Activated CD4-positive, alpha-beta T cell treated with anti-CD3 and anti-CD28 coated beads, Interleukin-2, amount 10 ng/mL, durations not matched to agents 24 days and 14 days (primary cell): ENCODE data around the gene TBC1D4. TPM values are rescaled to one million over a fixed set of nuclear protein-coding genes. Genes with fewer than 3 reads are reported as not detected.
A peak's percentile ranks its signal among the peaks of the same experiment; 100 is the strongest.

ENCODE experiments used
- DNase-seq: peaks from one replicate; pipeline ENCODE4 v3.0.0; 2022
- H3K27ac Mint-ChIP-seq: one replicate; pipeline ENCODE4 v1.8.0; 2022; ENCODE audit warnings: mild to moderate bottlenecking, mixed read lengths
- H3K27me3 Mint-ChIP-seq: one replicate; pipeline ENCODE4 v1.8.0; 2022; ENCODE audit warnings: mixed read lengths
- H3K36me3 Mint-ChIP-seq: one replicate; pipeline ENCODE4 v1.8.0; 2022; ENCODE audit warnings: low read depth, mild to moderate bottlenecking, mixed read lengths
- H3K4me1 Mint-ChIP-seq: one replicate; pipeline ENCODE4 v1.8.0; 2021; ENCODE audit warnings: mixed read lengths
- H3K4me3 Mint-ChIP-seq: one replicate; pipeline ENCODE4 v1.8.0; 2022; ENCODE audit warnings: mild to moderate bottlenecking, moderate library complexity, mixed read lengths
- H3K9me3 Mint-ChIP-seq: one replicate; pipeline ENCODE4 v1.8.0; 2021; ENCODE audit warnings: mixed read lengths
- intact Hi-C: fragments of 100-400 bp; cut with micrococcal nuclease; formaldehyde crosslinking; loops from one replicate; pipeline ENCODE4 v1.15.1; 2023
- total RNA-seq: library from RNA; stranded (reverse); gene quantifications from 2 replicates; pipeline ENCODE4 v1.2.3, GENCODE V29; 2022

TBC1D4 gene
- total RNA-seq, 1 donor from 2014 or later, result 77.0 TPM

DNA sequence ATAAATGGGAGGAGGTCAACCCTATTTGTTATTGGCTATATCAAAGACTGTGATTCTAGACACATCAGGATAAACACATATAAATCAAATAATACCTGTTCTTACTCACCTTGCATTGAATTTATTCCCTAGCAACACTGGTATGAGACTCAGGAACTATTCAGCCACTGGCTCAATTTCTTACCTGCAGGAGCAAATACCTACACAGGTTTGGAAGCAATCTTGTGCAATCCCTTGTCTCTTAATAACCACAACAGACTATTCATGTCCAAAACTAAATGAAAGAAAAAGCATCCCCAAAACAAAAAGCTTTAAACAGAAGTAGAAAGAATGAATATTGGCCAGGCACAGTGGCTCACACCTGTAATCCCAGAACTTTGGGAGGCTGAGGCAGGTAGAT, 55.5 kb downstream of the TBC1D4 start:
- H3K4me1 Mint-ChIP-seq, result no peaks in the 10 kb centered on the region
- intact Hi-C loops, result no loop called here
- no peak for DNase-seq
- peaks cover 6% of the 10 kb centered on the region for H3K27me3 Mint-ChIP-seq
- no peaks in the 10 kb centered on the region for H3K36me3 Mint-ChIP-seq
- H3K9me3 Mint-ChIP-seq, result no peaks in the 10 kb centered on the region
- H3K27ac Mint-ChIP-seq, result no peak overlapping the region
- no peak overlapping the region for H3K4me3 Mint-ChIP-seq

DNA sequence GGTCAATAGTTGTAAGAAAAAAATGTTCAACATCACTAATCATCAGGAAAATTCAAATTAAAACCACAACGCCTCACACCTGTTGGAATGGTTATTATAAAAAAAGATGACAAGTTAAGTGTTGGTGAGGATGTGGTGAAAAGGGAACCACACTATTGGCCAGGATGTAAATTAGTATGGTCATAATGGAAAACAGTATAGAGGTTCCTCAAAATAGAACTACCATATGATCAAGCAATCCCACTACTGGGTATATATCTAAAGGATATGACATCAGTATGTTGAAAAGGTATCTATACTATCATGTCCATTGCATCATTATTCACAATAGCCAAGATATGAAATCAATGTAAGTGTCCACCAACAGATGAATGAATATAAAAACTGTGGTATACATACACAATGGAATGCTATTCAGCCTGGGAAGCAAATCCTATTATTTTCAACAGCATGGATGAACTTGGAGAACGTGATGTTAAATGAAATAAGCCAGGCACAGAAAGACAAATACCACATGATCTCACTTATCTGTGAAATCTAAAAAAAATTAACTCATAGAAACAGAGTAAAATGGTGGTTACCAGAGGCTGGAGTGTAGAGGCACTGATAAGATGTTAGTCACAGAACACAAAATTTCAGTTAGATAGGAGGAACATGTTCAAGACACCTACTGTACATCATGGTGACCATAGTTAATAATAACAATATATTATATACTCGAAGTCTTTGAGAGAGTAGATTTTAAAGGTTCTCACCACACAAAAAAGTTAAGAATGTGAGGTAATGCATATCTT, 56.6 kb downstream of the TBC1D4 start:
- Mint-ChIP-seq H3K27ac (no peak overlapping the region), H3K9me3 (no peaks in the 10 kb centered on the region), H3K27me3 (peaks cover 2% of the 10 kb centered on the region), H3K4me1 (no peaks in the 10 kb centered on the region), H3K36me3 (no peaks in the 10 kb centered on the region), H3K4me3 (no peak overlapping the region)
- intact Hi-C loops, result no loop called here
- no peak for DNase-seq

DNA sequence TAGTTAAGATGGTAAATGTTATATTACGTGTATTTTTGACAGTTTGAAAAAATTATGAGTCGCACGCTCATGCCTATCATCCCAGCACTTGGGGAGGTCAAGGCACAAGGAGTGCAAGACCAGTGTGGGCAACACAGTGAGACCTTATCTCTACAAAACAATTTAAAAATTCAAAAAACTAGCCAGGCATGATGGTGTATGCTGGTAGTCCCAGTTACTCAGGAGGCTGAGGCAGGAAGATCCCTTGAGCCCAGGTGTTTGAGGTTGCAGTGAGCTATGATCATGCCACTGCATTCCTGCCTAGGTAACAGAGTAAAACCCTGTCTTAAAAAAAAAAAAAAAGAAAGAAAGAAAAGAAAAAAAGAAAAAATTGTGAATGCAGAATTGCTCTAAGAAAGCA, 58.0 kb downstream of the TBC1D4 start:
- intact Hi-C loops, result no loop called here
- Mint-ChIP-seq H3K4me3 (no peak overlapping the region), H3K36me3 (no peaks in the 10 kb centered on the region), H3K9me3 (no peaks in the 10 kb centered on the region), H3K27me3 (peaks cover 6% of the 10 kb centered on the region), H3K4me1 (no peaks in the 10 kb centered on the region), H3K27ac (no peak overlapping the region)
- DNase-seq, result no peak

DNA sequence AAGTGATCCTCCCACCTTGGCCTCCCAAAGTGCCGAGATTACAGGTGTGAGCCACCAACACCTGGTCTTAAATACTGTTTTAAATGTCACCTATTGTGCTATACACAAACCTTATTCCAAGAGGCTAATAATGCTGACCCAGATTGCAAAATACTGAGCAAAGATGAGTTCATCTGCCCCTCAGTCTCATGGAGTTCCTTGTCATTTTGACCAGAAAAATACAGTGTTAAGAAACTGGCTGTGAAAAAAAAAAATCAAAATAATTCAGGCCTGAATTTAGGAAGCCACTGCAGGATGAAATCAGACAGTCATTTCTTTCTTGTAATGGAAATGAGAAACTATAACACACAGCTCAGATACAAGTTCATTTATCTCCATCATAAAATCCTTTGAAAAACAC, 59.9 kb downstream of the TBC1D4 start:
- Mint-ChIP-seq H3K4me3 (no peak overlapping the region), H3K36me3 (no peaks in the 10 kb centered on the region), H3K27ac (no peak overlapping the region), H3K27me3 (peaks cover 6% of the 10 kb centered on the region), H3K9me3 (no peaks in the 10 kb centered on the region), H3K4me1 (no peaks in the 10 kb centered on the region)
- DNase-seq, result no peak
- intact Hi-C loops, result no loop called here

DNA sequence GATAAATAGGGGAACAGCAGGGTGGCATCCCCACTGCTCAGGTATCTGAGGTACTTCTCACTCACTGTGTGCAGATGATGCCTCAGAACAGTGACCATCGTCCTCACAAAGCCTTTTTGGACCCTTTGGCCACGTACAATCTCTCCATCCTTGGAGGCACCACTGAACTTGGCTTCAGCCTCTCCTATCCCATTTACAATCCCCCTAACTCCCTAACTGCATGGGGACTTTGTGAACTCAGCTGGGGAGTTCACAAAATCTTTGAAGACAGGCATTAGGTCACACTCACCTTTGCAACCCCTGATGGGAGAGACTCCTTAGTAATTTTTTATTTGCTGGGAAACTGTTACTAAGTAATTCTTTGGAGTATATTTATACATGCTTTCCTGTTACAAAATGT, 60.8 kb downstream of the TBC1D4 start:
- no peaks in the 10 kb centered on the region for H3K36me3 Mint-ChIP-seq
- H3K27me3 Mint-ChIP-seq, result peaks cover 6% of the 10 kb centered on the region
- intact Hi-C loops, result no loop called here
- no peak overlapping the region for H3K4me3 Mint-ChIP-seq
- H3K4me1 Mint-ChIP-seq, result no peaks in the 10 kb centered on the region
- no peak overlapping the region for H3K27ac Mint-ChIP-seq
- H3K9me3 Mint-ChIP-seq, result no peaks in the 10 kb centered on the region
- no peak for DNase-seq

DNA sequence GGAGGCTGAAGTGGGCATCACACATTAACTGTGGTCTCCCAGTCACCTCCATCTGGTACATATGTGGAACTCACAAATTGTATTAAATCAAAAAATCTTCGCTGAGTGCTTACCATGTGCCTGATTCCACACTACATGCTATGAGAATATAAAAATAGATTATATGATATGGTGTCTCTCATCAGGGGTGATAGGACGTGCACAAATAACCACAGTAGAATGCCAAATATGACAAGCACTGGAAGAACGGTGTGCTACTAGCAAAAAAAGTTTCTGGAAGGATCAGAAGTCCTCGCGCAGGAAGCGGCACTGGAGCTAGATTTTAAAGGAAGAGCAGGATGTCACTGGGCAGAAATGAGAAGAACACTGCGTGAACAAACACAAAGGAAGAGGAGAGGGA, 62.3 kb downstream of the TBC1D4 start:
- peaks cover 6% of the 10 kb centered on the region for H3K27me3 Mint-ChIP-seq
- no peaks in the 10 kb centered on the region for H3K9me3 Mint-ChIP-seq
- intact Hi-C loops, result no loop called here
- no peak for DNase-seq
- H3K4me1 Mint-ChIP-seq, result no peaks in the 10 kb centered on the region
- no peak overlapping the region for H3K27ac Mint-ChIP-seq
- no peak overlapping the region for H3K4me3 Mint-ChIP-seq
- no peaks in the 10 kb centered on the region for H3K36me3 Mint-ChIP-seq

DNA sequence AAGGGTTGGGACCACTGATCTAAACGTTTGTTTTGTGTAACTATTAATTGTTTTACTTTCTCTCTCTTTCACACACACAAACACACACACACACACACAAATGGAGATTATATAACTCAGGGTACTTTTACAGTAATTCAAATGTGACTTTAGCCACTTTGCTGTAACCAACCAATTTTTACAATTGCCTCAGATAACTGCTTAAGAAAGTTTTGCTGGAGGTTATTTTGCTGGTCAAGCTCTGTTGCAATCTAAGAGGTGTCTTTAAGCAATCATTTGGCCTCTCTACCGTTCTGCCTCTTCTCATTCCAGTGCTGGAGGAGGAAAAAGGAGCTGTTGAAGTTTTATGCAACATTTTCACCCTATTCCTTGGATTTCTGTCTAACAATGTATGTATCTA, 63.0 kb downstream of the TBC1D4 start:
- peaks cover 6% of the 10 kb centered on the region for H3K27me3 Mint-ChIP-seq
- intact Hi-C loops, result no loop called here
- peaks cover 6% of the 10 kb centered on the region for H3K4me1 Mint-ChIP-seq
- no peaks in the 10 kb centered on the region for H3K9me3 Mint-ChIP-seq
- H3K4me3 Mint-ChIP-seq, result no peak overlapping the region
- no peak for DNase-seq
- no peaks in the 10 kb centered on the region for H3K36me3 Mint-ChIP-seq
- H3K27ac Mint-ChIP-seq, result no peak overlapping the region

DNA sequence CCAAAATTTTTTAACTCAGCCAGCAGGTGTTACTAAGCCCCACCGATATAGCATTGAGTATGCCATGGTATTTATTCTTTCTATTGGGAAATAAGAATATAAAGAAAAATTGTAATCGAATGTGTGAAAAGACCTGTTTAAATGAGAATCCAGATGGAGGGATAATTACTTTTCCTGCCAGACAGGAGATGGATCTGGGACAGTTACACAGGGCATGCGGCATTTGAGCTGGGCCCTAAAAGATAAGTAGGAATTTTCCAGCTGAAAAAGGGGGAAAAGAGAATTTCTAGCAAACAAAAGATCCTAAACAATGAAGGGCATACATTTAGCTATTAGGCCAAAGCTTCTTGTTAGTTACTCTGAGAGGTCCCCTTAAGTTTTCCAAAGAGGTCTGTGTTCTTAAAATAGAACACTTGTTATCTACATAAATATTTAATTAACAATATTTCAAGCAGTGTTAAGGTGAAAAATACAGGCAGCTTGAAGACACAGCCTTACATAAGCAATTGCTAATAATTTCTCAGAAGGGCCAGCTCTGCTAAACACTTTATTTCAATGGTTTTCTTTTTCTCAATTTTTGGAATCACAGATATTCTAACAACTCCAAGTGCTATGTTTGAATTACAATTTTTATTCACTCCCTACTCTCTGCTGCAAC, 63.7 kb downstream of the TBC1D4 start:
- no peak for DNase-seq
- no peaks in the 10 kb centered on the region for H3K9me3 Mint-ChIP-seq
- no peak overlapping the region for H3K27ac Mint-ChIP-seq
- H3K4me1 Mint-ChIP-seq, result peaks cover 7% of the 10 kb centered on the region
- intact Hi-C loops, result no loop called here
- H3K4me3 Mint-ChIP-seq, result no peak overlapping the region
- H3K27me3 Mint-ChIP-seq, result peaks cover 6% of the 10 kb centered on the region
- no peaks in the 10 kb centered on the region for H3K36me3 Mint-ChIP-seq

DNA sequence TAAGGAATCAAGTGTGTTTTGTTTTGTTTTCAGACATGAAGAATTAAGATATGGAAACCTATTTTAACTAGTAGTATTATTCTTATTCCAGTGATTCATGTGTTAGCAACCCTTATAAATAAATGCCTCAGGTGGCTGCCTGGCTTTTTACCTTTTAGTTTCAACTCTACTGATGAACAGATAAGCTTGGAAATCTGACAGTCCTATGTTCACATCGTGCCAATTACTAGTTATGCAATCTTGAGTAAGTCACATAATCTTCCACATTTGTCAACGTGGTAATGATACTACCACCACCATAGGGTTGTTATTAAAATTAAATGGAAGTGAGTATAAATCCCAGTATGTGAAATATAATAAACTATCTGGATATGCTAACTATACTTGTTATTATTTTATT, 64.3 kb downstream of the TBC1D4 start:
- Mint-ChIP-seq H3K4me1 (peaks cover 7% of the 10 kb centered on the region), H3K27ac (no peak overlapping the region), H3K4me3 (no peak overlapping the region), H3K9me3 (no peaks in the 10 kb centered on the region), H3K36me3 (no peaks in the 10 kb centered on the region), H3K27me3 (peaks cover 6% of the 10 kb centered on the region)
- intact Hi-C loops, result no loop called here
- DNase-seq, result no peak

DNA sequence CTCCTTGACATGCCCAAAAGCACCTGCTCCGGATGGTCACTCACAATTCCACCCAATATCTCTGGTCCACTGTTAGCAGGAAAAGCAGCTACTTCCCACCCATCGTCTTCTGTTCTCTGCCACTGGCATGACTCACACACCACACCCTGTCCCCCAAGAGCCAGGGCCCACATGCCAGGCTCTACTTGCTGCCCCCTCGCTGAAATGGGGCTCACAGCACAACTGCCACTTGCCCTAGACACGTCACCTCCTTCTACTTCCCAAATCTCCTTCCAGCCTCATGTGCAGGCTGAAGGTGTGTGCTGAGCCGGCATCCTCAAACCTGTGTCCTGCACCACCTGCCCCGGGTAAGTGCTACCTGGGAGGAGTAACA, 65.0 kb downstream of the TBC1D4 start:
- intact Hi-C loops, result no loop called here
- no peak overlapping the region for H3K4me3 Mint-ChIP-seq
- H3K27me3 Mint-ChIP-seq, result peaks cover 6% of the 10 kb centered on the region
- no peaks in the 10 kb centered on the region for H3K36me3 Mint-ChIP-seq
- no peaks in the 10 kb centered on the region for H3K9me3 Mint-ChIP-seq
- no peak overlapping the region for H3K27ac Mint-ChIP-seq
- H3K4me1 Mint-ChIP-seq, result peaks cover 7% of the 10 kb centered on the region
- DNase-seq, result no peak

DNA sequence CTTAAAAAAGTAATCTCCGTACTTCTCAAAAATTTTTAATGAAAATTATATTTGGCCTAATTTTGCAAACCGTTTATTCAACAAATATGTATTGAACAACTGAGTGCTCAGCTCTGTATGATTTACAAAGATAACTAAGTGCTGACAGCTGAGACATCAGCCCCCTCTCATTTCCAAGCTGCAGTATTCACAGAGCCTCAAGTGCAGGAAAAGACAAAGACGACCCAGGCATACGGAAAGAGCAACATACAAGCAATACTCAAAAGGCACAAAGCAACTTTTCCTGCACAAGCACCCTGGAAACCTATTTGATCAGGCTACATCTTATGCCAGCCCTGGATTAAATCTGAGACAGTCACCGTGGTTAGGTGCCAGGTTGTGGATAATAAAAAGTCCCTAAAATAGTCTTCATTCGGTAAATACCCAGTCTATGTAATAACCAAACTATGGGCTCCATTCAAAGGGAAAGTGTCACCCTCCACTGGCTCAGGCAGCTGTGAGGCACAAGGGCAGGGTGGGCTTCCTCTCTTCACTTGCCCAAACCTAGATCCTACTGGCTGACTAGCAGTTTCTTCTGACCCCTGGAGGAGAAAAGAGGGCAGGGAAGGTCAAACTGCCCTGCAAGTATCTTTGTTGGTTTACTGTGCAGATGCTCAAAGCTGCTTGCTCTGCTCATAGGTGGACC, 65.5 kb downstream of the TBC1D4 start:
- H3K4me1 Mint-ChIP-seq, result peaks cover 7% of the 10 kb centered on the region
- no peaks in the 10 kb centered on the region for H3K36me3 Mint-ChIP-seq
- H3K27me3 Mint-ChIP-seq, result peaks cover 6% of the 10 kb centered on the region
- intact Hi-C loops, result no loop called here
- H3K9me3 Mint-ChIP-seq, result no peaks in the 10 kb centered on the region
- H3K27ac Mint-ChIP-seq, result no peak overlapping the region
- H3K4me3 Mint-ChIP-seq, result no peak overlapping the region
- peak; percentile 45 for DNase-seq

DNA sequence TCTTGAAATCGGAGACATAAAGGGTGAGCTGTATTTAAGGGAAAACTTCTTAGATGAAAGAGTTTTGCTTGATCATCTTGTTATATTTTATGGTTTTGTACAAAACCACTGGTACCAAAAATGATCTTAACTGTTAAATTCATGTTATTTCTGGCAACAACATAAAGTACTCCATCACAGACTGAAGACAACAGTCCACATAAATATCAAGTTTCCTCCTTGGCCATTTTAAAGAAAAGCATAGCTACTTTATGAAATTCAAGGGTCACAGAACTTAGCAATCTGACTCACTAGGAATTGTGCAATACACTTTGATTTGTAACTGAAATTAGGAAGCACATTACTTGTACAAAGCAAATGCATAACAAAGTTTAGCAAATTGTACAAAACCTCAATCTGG, 66.3 kb downstream of the TBC1D4 start:
- no peaks in the 10 kb centered on the region for H3K36me3 Mint-ChIP-seq
- H3K4me3 Mint-ChIP-seq, result no peak overlapping the region
- intact Hi-C loops, result no loop called here
- no peaks in the 10 kb centered on the region for H3K9me3 Mint-ChIP-seq
- peaks cover 7% of the 10 kb centered on the region for H3K4me1 Mint-ChIP-seq
- peaks cover 6% of the 10 kb centered on the region for H3K27me3 Mint-ChIP-seq
- H3K27ac Mint-ChIP-seq, result no peak overlapping the region
- DNase-seq, result no peak

DNA sequence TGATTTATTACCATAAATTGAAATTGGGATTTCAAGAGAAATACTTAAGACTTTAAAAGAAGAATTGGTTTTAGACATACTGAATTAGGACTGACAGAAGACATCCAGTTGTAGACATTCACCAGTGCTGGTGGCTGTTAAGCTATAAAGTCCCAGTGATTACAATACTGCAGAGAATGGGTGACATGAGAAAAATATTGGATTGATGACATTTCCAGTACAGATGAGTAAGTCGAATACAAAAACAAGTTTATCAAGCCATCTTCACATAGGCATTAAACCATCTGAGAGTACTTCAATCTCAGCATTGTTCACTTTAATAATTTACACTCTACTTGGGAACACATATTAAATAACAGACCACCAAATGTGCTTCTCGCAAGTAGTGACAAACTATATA, 66.8 kb downstream of the TBC1D4 start:
- peaks cover 3% of the 10 kb centered on the region for H3K27me3 Mint-ChIP-seq
- intact Hi-C loops, result no loop called here

DNA sequence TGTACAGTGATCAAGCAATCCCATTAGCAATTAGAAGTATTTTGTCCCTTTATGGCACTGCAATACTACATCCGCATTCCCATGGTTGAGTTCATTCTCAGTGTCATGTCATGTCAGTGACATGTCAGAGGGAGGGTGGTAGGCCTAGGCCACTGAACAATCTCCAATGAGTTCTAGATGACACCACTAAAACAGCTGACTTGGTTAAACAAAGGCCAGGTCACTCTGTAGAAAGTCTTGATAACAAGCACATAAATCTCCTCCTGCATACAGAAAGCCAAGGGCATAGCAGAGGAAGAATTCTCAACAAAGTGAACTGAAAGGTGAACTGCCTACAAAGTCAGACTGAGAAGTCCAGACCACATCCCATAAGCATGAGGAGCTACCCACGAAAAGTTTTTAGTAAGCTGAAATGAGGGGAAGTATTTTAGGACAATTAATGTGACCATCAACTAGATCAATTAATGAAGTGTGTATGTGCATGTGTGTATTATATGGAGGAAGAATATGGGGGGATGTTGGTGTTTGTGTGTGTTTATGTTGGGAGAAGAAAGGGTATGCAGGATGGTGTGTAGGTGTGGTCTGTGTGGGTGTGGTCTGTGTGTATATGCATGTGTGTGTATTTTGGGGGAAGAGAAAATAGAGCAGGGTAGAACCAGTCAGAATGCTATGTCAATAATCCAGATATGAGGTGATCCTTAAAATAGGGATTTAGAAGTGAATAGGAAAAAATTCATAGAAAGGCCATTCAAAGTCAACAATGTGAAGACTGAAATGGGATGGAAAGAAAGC, 67.7 kb downstream of the TBC1D4 start:
- Mint-ChIP-seq H3K27me3 (no peaks in the 10 kb centered on the region), H3K36me3 (no peaks in the 10 kb centered on the region), H3K4me3 (no peak overlapping the region), H3K27ac (no peak overlapping the region), H3K4me1 (peaks cover 7% of the 10 kb centered on the region), H3K9me3 (no peaks in the 10 kb centered on the region)
- intact Hi-C loops, result no loop called here
- DNase-seq, result peak; percentile 32

More for the DNA sequence above, 66.8 kb downstream of the TBC1D4 start:
- DNase-seq, result peak; percentile 17
- peaks cover 7% of the 10 kb centered on the region for H3K4me1 Mint-ChIP-seq
- no peak overlapping the region for H3K4me3 Mint-ChIP-seq
- H3K9me3 Mint-ChIP-seq, result no peaks in the 10 kb centered on the region
- H3K36me3 Mint-ChIP-seq, result no peaks in the 10 kb centered on the region
- no peak overlapping the region for H3K27ac Mint-ChIP-seq
